HepG2 (cell line): ENCODE data around the gene STK24.

Experiments
- PHF20 ChIP-seq: sonication (generic); formaldehyde crosslinking; IDR thresholded peaks from 2 replicates; pipeline ENCODE4 v1.5.0; 2020; ENCODE audit warnings: mild to moderate bottlenecking, missing genetic modification reagents
- SIN3A ChIP-seq: IDR thresholded peaks from 2 replicates; pipeline ENCODE4 v1.6.1; 2011; ENCODE audit warnings: low read depth, mild to moderate bottlenecking, control low read depth, low read length, borderline replicate concordance
- SUZ12 ChIP-seq: fragments of 150-350 bp; IDR thresholded peaks from 2 replicates; pipeline ENCODE4 v1.6.1; 2014; ENCODE audit warnings: low read depth, low read length
- ZBTB42 ChIP-seq: sonication (generic); formaldehyde crosslinking; IDR thresholded peaks from 2 replicates; pipeline ENCODE4 v1.5.0; 2020; ENCODE audit warnings: mild to moderate bottlenecking, missing genetic modification reagents
- ZNF768 ChIP-seq: sonication (generic); formaldehyde crosslinking; IDR thresholded peaks from 2 replicates; pipeline ENCODE4 v1.4.0; 2020; ENCODE audit warnings: missing genetic modification reagents

- no peak for TF ChIP-seq ZBTB42 (CRISPR knock-in tag)
- no peak for TF ChIP-seq SUZ12
- no peak for TF ChIP-seq ZNF768 (CRISPR knock-in tag)
- TF ChIP-seq PHF20 (CRISPR knock-in tag): no peak
- no peak for TF ChIP-seq SIN3A
These were observed 27.7 kb downstream of the STK24 start for GRCh38 chr13:98549006-98549727.
